Measurements from ENCODE around the gene CAMK2D.

The CAMK2D gene

GRCh38 chr4:113678641-113679040 is 82.9 kb downstream of the CAMK2D start:
- H3K9ac ChIP-seq (ENCODE audit: low read length), result no peak overlapping the region
- no peak overlapping the region for H3K4me3 ChIP-seq (ENCODE audit: low read length)
- peaks cover 70% of the 10 kb centered on the region for H3K4me1 ChIP-seq (ENCODE audit: control insufficient read depth, insufficient read depth, low read length)
- peak; percentile 76 for DNase-seq (ENCODE audit: low read depth)
- H3K9me3 ChIP-seq (ENCODE audit: control insufficient read depth, low read length), result no peaks in the 10 kb centered on the region
- H3K36me3 ChIP-seq (ENCODE audit: control insufficient read depth, insufficient read depth, low read length, severe bottlenecking), result peaks cover 31% of the 10 kb centered on the region
- no peaks in the 10 kb centered on the region for H3K27me3 ChIP-seq (replicated peaks; ENCODE audit: control insufficient read depth, insufficient read depth, low read length)

- DNase-seq (ENCODE audit: low read depth), result no peak
- Histone ChIP-seq H3K4me3 (ENCODE audit: low read length) (no peak overlapping the region), H3K36me3 (ENCODE audit: control insufficient read depth, insufficient read depth, low read length, severe bottlenecking) (peaks cover 31% of the 10 kb centered on the region), H3K27me3 (replicated peaks; ENCODE audit: control insufficient read depth, insufficient read depth, low read length) (no peaks in the 10 kb centered on the region), H3K9ac (ENCODE audit: low read length) (no peak overlapping the region), H3K4me1 (ENCODE audit: control insufficient read depth, insufficient read depth, low read length) (peaks cover 57% of the 10 kb centered on the region), H3K9me3 (ENCODE audit: control insufficient read depth, low read length) (no peaks in the 10 kb centered on the region)
Observed at GRCh38 chr4:113677325-113677724, 84.2 kb downstream of the CAMK2D start.

- peaks cover 27% of the 10 kb centered on the region for H3K36me3 ChIP-seq (ENCODE audit: control insufficient read depth, insufficient read depth, low read length, severe bottlenecking)
- no peaks in the 10 kb centered on the region for H3K9me3 ChIP-seq (ENCODE audit: control insufficient read depth, low read length)
- no peak overlapping the region for H3K9ac ChIP-seq (ENCODE audit: low read length)
- no peaks in the 10 kb centered on the region for H3K27me3 ChIP-seq (replicated peaks; ENCODE audit: control insufficient read depth, insufficient read depth, low read length)
- peak; percentile 46 for DNase-seq (ENCODE audit: low read depth)
- peaks cover 49% of the 10 kb centered on the region for H3K4me1 ChIP-seq (ENCODE audit: control insufficient read depth, insufficient read depth, low read length)
- H3K4me3 ChIP-seq (ENCODE audit: low read length), result no peak overlapping the region
Observed at GRCh38 chr4:113675731-113676697, 85.5 kb downstream of the CAMK2D start.

GRCh38 chr4:113674733-113675132 is 86.8 kb downstream of the CAMK2D start:
- Histone ChIP-seq H3K4me3 (ENCODE audit: low read length) (no peak overlapping the region), H3K27me3 (replicated peaks; ENCODE audit: control insufficient read depth, insufficient read depth, low read length) (no peaks in the 10 kb centered on the region), H3K9me3 (ENCODE audit: control insufficient read depth, low read length) (no peaks in the 10 kb centered on the region), H3K4me1 (ENCODE audit: control insufficient read depth, insufficient read depth, low read length) (peaks cover 49% of the 10 kb centered on the region), H3K9ac (ENCODE audit: low read length) (no peak overlapping the region), H3K36me3 (ENCODE audit: control insufficient read depth, insufficient read depth, low read length, severe bottlenecking) (peaks cover 18% of the 10 kb centered on the region)
- DNase-seq (ENCODE audit: low read depth), result no peak

- H3K4me1 ChIP-seq (ENCODE audit: control insufficient read depth, insufficient read depth, low read length), result peaks cover 49% of the 10 kb centered on the region
- no peak overlapping the region for H3K4me3 ChIP-seq (ENCODE audit: low read length)
- H3K36me3 ChIP-seq (ENCODE audit: control insufficient read depth, insufficient read depth, low read length, severe bottlenecking), result peaks cover 23% of the 10 kb centered on the region
- no peak overlapping the region for H3K9ac ChIP-seq (ENCODE audit: low read length)
- peak; percentile 34 for DNase-seq (ENCODE audit: low read depth)
- no peaks in the 10 kb centered on the region for H3K9me3 ChIP-seq (ENCODE audit: control insufficient read depth, low read length)
- no peaks in the 10 kb centered on the region for H3K27me3 ChIP-seq (replicated peaks; ENCODE audit: control insufficient read depth, insufficient read depth, low read length)
Observed at GRCh38 chr4:113674251-113674650, 87.3 kb downstream of the CAMK2D start.

- Histone ChIP-seq H3K36me3 (ENCODE audit: control insufficient read depth, insufficient read depth, low read length, severe bottlenecking) (peaks cover 24% of the 10 kb centered on the region), H3K9ac (ENCODE audit: low read length) (no peak overlapping the region), H3K4me1 (ENCODE audit: control insufficient read depth, insufficient read depth, low read length) (peaks cover 43% of the 10 kb centered on the region), H3K4me3 (ENCODE audit: low read length) (no peak overlapping the region), H3K9me3 (ENCODE audit: control insufficient read depth, low read length) (no peaks in the 10 kb centered on the region), H3K27me3 (replicated peaks; ENCODE audit: control insufficient read depth, insufficient read depth, low read length) (no peaks in the 10 kb centered on the region)
- peak; percentile 27 for DNase-seq (ENCODE audit: low read depth)
Observed at GRCh38 chr4:113673450-113673849, 88.1 kb downstream of the CAMK2D start.

- H3K4me3 ChIP-seq (ENCODE audit: low read length), result no peak overlapping the region
- peaks cover 30% of the 10 kb centered on the region for H3K4me1 ChIP-seq (ENCODE audit: control insufficient read depth, insufficient read depth, low read length)
- no peaks in the 10 kb centered on the region for H3K9me3 ChIP-seq (ENCODE audit: control insufficient read depth, low read length)
- peaks cover 39% of the 10 kb centered on the region for H3K36me3 ChIP-seq (ENCODE audit: control insufficient read depth, insufficient read depth, low read length, severe bottlenecking)
- no peak for DNase-seq (ENCODE audit: low read depth)
- H3K9ac ChIP-seq (ENCODE audit: low read length), result no peak overlapping the region
- H3K27me3 ChIP-seq (replicated peaks; ENCODE audit: control insufficient read depth, insufficient read depth, low read length), result no peaks in the 10 kb centered on the region
Observed at GRCh38 chr4:113666386-113667114, 95.0 kb downstream of the CAMK2D start.

- Histone ChIP-seq H3K4me3 (ENCODE audit: low read length) (no peak overlapping the region), H3K36me3 (ENCODE audit: control insufficient read depth, insufficient read depth, low read length, severe bottlenecking) (peaks cover 42% of the 10 kb centered on the region), H3K9ac (ENCODE audit: low read length) (no peak overlapping the region), H3K4me1 (ENCODE audit: control insufficient read depth, insufficient read depth, low read length) (peaks cover 30% of the 10 kb centered on the region), H3K9me3 (ENCODE audit: control insufficient read depth, low read length) (no peaks in the 10 kb centered on the region), H3K27me3 (replicated peaks; ENCODE audit: control insufficient read depth, insufficient read depth, low read length) (no peaks in the 10 kb centered on the region)
- no peak for DNase-seq (ENCODE audit: low read depth)
Observed at GRCh38 chr4:113665036-113665435, 96.5 kb downstream of the CAMK2D start.

- Histone ChIP-seq H3K4me3 (ENCODE audit: low read length) (no peak overlapping the region), H3K36me3 (ENCODE audit: control insufficient read depth, insufficient read depth, low read length, severe bottlenecking) (peaks cover 46% of the 10 kb centered on the region), H3K27me3 (replicated peaks; ENCODE audit: control insufficient read depth, insufficient read depth, low read length) (no peaks in the 10 kb centered on the region), H3K4me1 (ENCODE audit: control insufficient read depth, insufficient read depth, low read length) (peaks cover 38% of the 10 kb centered on the region), H3K9ac (ENCODE audit: low read length) (no peak overlapping the region), H3K9me3 (ENCODE audit: control insufficient read depth, low read length) (no peaks in the 10 kb centered on the region)
- no peak for DNase-seq (ENCODE audit: low read depth)
Observed at GRCh38 chr4:113662581-113662980, 99.0 kb downstream of the CAMK2D start.

GRCh38 chr4:113659127-113659526 is 102.4 kb downstream of the CAMK2D start:
- H3K27me3 ChIP-seq (replicated peaks; ENCODE audit: control insufficient read depth, insufficient read depth, low read length), result no peaks in the 10 kb centered on the region

GRCh38 chr4:113657586-113658233 is 103.8 kb downstream of the CAMK2D start:
- peaks cover 42% of the 10 kb centered on the region for H3K36me3 ChIP-seq (ENCODE audit: control insufficient read depth, insufficient read depth, low read length, severe bottlenecking)
- peaks cover 26% of the 10 kb centered on the region for H3K4me1 ChIP-seq (ENCODE audit: control insufficient read depth, insufficient read depth, low read length)
- H3K27me3 ChIP-seq (replicated peaks; ENCODE audit: control insufficient read depth, insufficient read depth, low read length), result no peaks in the 10 kb centered on the region
- H3K9me3 ChIP-seq (ENCODE audit: control insufficient read depth, low read length), result no peaks in the 10 kb centered on the region
- H3K9ac ChIP-seq (ENCODE audit: low read length), result no peak overlapping the region
- peak; percentile 65 for DNase-seq (ENCODE audit: low read depth)
- H3K4me3 ChIP-seq (ENCODE audit: low read length), result no peak overlapping the region

More at GRCh38 chr4:113659127-113659526, 102.4 kb downstream of the CAMK2D start:
- no peaks in the 10 kb centered on the region for H3K9me3 ChIP-seq (ENCODE audit: control insufficient read depth, low read length)
- no peak overlapping the region for H3K9ac ChIP-seq (ENCODE audit: low read length)
- H3K36me3 ChIP-seq (ENCODE audit: control insufficient read depth, insufficient read depth, low read length, severe bottlenecking), result peaks cover 49% of the 10 kb centered on the region
- peak; percentile 47 for DNase-seq (ENCODE audit: low read depth)
- peaks cover 23% of the 10 kb centered on the region for H3K4me1 ChIP-seq (ENCODE audit: control insufficient read depth, insufficient read depth, low read length)
- no peak overlapping the region for H3K4me3 ChIP-seq (ENCODE audit: low read length)
